SK-N-SH (cell line): ENCODE results near the gene CHID1. TPM values are rescaled to one million over a fixed set of nuclear protein-coding genes. Genes with fewer than 3 reads are reported as not detected.

Experiments used
- CTCF ChIA-PET: fragments of 300-600, 350-600 bp; formaldehyde crosslinking; extraction: SDS; loops from one replicate; lab custom pipeline; 2021; lab: Yijun Ruan, JAX
- POLR2A ChIA-PET: fragments of 350-600 bp; sonication (Branson Sonifier 250); formaldehyde crosslinking; extraction: SDS; loops from one replicate; lab custom pipeline; 2020; ENCODE audit warnings: antibody characterized with exemption, inconsistent platforms; lab: Yijun Ruan, JAX
- DNase-seq: peaks from one replicate; pipeline ENCODE4 v3.0.0; 2012
- H2AFZ ChIP-seq: fragments of 200-600 bp; sonication (generic); 2 replicates; pipeline ENCODE4 v1.8.1; 2016; ENCODE audit warnings: antibody characterized with exemption, mild to moderate bottlenecking, low read depth
- H3F3A ChIP-seq: fragments of 200-600 bp; sonication (generic); replicated peaks from 2 replicates; pipeline ENCODE3; 2016; ENCODE audit warnings: antibody characterized with exemption, mild to moderate bottlenecking; ENCODE audit not compliant: insufficient read depth
- H3K27ac ChIP-seq, 2 experiments: fragments of 200-500 bp in 1 of 2; fragments of 200-600 bp in 1 of 2; sonication (Bioruptor generic) in 1 of 2; sonication (generic), shearing (Covaris generic) in 1 of 2; 2 replicates each; pipeline versions ENCODE4 v1.5.1 to v1.6.1; 2014 to 2016; ENCODE audit warnings: low read depth in 2 of 2, inconsistent platforms in 1 of 2, low read length in 1 of 2, mild to moderate bottlenecking in 1 of 2, mixed read lengths in 1 of 2
- H3K27me3 ChIP-seq: fragments of 200-600 bp; sonication (generic), shearing (Covaris generic); 2 replicates; pipeline ENCODE4 v1.6.1; 2016; ENCODE audit warnings: mixed run types; ENCODE audit not compliant: insufficient read depth
- H3K36me3 ChIP-seq, 2 experiments: fragments of 200-500 bp in 1 of 2; fragments of 200-600 bp in 1 of 2; sonication (Bioruptor generic) in 1 of 2; sonication (generic) in 1 of 2; replicated peaks in 1 of 2; 2 replicates each; pipeline versions ENCODE3 to v1.5.1; 2014 to 2016; ENCODE audit warnings: low read length in 1 of 2, mild to moderate bottlenecking in 1 of 2; ENCODE audit not compliant: insufficient read depth in 2 of 2, control insufficient read depth in 1 of 2
- H3K4me1 ChIP-seq, 2 experiments: fragments of 200-500 bp in 1 of 2; fragments of 200-600 bp in 1 of 2; sonication (Bioruptor generic) in 1 of 2; sonication (generic), shearing (Covaris generic) in 1 of 2; 2 replicates each; pipeline versions ENCODE4 v1.5.1 to v1.6.1; 2014 to 2016; ENCODE audit warnings: low read depth in 1 of 2, low read length in 1 of 2, mixed run types in 1 of 2; ENCODE audit not compliant: insufficient read depth in 2 of 2, control insufficient read depth in 1 of 2
- H3K4me2 ChIP-seq: fragments of 200-600 bp; sonication (generic), shearing (Covaris generic); 2 replicates; pipeline ENCODE4 v1.6.1; 2017; ENCODE audit warnings: mixed run types
- H3K4me3 ChIP-seq, 2 experiments: fragments of 200-500 bp in 1 of 2; fragments of 200-600 bp in 1 of 2; sonication (Bioruptor generic) in 1 of 2; sonication (generic), shearing (Covaris generic) in 1 of 2; 2 replicates each; pipeline versions ENCODE4 v1.5.1 to v1.8.1; 2014 to 2016; ENCODE audit warnings: low read depth in 2 of 2, inconsistent platforms in 1 of 2, low read length in 1 of 2, mild to moderate bottlenecking in 1 of 2, mixed read lengths in 1 of 2, moderate library complexity in 1 of 2
- H3K79me2 ChIP-seq: fragments of 200-600 bp; sonication (generic); 2 replicates; pipeline ENCODE4 v1.8.1; 2017; ENCODE audit warnings: mild to moderate bottlenecking; ENCODE audit not compliant: insufficient read depth
- H3K9ac ChIP-seq: fragments of 200-600 bp; sonication (generic); 2 replicates; pipeline ENCODE4 v1.6.1; 2017; ENCODE audit warnings: mixed run types
- H3K9me2 ChIP-seq: fragments of 200-600 bp; sonication (generic); 2 replicates; pipeline ENCODE4 v1.6.1; 2017; ENCODE audit warnings: mixed run types
- H3K9me3 ChIP-seq: fragments of 200-600 bp; sonication (generic); 2 replicates; pipeline ENCODE4 v1.6.1; 2017; ENCODE audit warnings: mixed run types, mild to moderate bottlenecking, moderate library complexity
- H4K20me1 ChIP-seq: fragments of 200-600 bp; sonication (generic); 2 replicates; pipeline ENCODE4 v1.6.1; 2017; ENCODE audit warnings: mild to moderate bottlenecking, mixed run types; ENCODE audit not compliant: insufficient read depth
- EP300 ChIP-seq, 2 experiments: IDR thresholded peaks; 2 replicates each; pipeline versions ENCODE4 v1.4.0 to v1.6.1; 2012; ENCODE audit warnings: borderline replicate concordance in 1 of 2, low read depth in 1 of 2, low read length in 1 of 2
- FOSL2 ChIP-seq: IDR thresholded peaks from 2 replicates; pipeline ENCODE4 v1.4.0; 2012; ENCODE audit warnings: low read depth, mild to moderate bottlenecking, moderate library complexity, borderline replicate concordance
- FOXJ3 ChIP-seq: sonication (generic); formaldehyde crosslinking; IDR thresholded peaks from 2 replicates; pipeline ENCODE4 v1.5.1; 2020; ENCODE audit warnings: mild to moderate bottlenecking, missing genetic modification reagents
- GATA2 ChIP-seq: sonication (generic); formaldehyde crosslinking; IDR thresholded peaks from 2 replicates; pipeline ENCODE4 v1.5.0; 2020; ENCODE audit warnings: mild to moderate bottlenecking, missing genetic modification reagents
- POLR2AphosphoS5 ChIP-seq: IDR thresholded peaks from 2 replicates; pipeline ENCODE4 v1.6.1; 2012; ENCODE audit warnings: low read depth, low read length
- RCOR1 ChIP-seq: fragments of 150-350 bp; IDR thresholded peaks from 2 replicates; pipeline ENCODE4 v1.6.1; 2017; ENCODE audit warnings: antibody characterized with exemption, low read length
- SIN3A ChIP-seq: IDR thresholded peaks from 2 replicates; pipeline ENCODE4 v1.6.1; 2012; ENCODE audit warnings: low read depth, mild to moderate bottlenecking, low read length, moderate library complexity, borderline replicate concordance
- YY1 ChIP-seq: IDR thresholded peaks from 2 replicates; pipeline ENCODE4 v1.4.0; 2012; ENCODE audit warnings: low read depth, mild to moderate bottlenecking
- WGBS: methylation state at CpG from one replicate; pipeline ENCODE4 v1.1.6; 2017; ENCODE audit warnings: low lambda C conversion rate; 5-methylcytosine and 5-hydroxymethylcytosine counted together
- polyA plus RNA-seq, 3 experiments: library from polyadenylated mRNA; depleted of rRNA; stranded (reverse); fragments of >200 nt; gene quantifications; 2 replicates each; pipeline ENCODE4 v1.2.3, GENCODE V29; 2012
- TF ChIP-seq, protein P1 (sequence below): IDR thresholded peaks from 2 replicates; pipeline ENCODE4 v1.4.0; 2012; ENCODE audit warnings: low read depth, borderline replicate concordance

Gene CHID1
- polyA plus RNA-seq, 1 of the 3 experiments (the other 2 are of a cell fraction): 231 TPM

DNA sequence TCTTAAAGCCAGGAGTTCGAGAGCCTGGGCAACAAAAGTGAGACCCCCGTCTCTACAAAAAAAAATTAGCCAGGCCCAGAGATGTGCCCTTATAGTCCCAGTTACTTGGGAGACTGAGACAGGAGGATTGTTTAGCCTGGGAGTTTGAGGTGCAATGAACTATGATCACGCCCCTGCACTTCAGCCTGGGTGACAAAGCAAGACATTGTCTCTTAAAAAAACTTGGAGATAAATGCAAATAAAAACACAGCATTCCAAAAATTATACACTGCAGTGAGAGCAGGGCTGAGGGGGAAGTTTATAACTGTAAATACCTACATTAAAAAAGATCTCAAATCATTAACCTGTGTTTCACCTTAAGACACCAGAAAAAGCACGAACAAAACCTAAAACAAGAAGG is 37.1 kb upstream of the CHID1 start:
- no peak overlapping the region for H3K4me3 ChIP-seq
- no peaks in the 10 kb centered on the region for H3K9me2 ChIP-seq
- H2AFZ ChIP-seq: no peak overlapping the region
- CTCF ChIA-PET: interaction anchor here (1.0 to 1.4 kb wide), 2 partner anchors 100 to 104 kb away, joined by 3 read pairs; no protein-coding TSS in a partner anchor
- no peaks in the 10 kb centered on the region; the same call in 1 of the 2 replicates for H3K9me3 ChIP-seq
- peaks cover 0 to 19% of the 10 kb centered on the region in 2 experiments for H3K36me3 ChIP-seq
- 93% methylated on average over 4 of the region's 4 CpGs for WGBS
- H3K4me1 ChIP-seq: peaks cover under 1 to 8% of the 10 kb centered on the region in 2 experiments; a peak in 2 of 4 replicates
- no peak for TF ChIP-seq FOXJ3 (CRISPR knock-in tag)
- TF ChIP-seq, protein P1, sequence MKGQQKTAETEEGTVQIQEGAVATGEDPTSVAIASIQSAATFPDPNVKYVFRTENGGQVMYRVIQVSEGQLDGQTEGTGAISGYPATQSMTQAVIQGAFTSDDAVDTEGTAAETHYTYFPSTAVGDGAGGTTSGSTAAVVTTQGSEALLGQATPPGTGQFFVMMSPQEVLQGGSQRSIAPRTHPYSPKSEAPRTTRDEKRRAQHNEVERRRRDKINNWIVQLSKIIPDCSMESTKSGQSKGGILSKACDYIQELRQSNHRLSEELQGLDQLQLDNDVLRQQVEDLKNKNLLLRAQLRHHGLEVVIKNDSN: no peak
- TF ChIP-seq EP300 (IDR thresholded peaks at IDR 0.05; ENCODE audit: borderline replicate concordance in 1 of 2, low read depth in 1 of 2, low read length in 1 of 2): no peak
- TF ChIP-seq RCOR1: no peak
- no peak for TF ChIP-seq SIN3A
- TF ChIP-seq FOSL2: no peak
- no peak for TF ChIP-seq GATA2 (CRISPR knock-in tag)
- no peak for TF ChIP-seq POLR2AphosphoS5
- DNase-seq: no peak
- no peaks in the 10 kb centered on the region for H3K27me3 ChIP-seq
- H4K20me1 ChIP-seq: peaks cover 7% of the 10 kb centered on the region
- H3K27ac ChIP-seq: no peak overlapping the region
- H3K79me2 ChIP-seq: peaks cover 75% of the 10 kb centered on the region
- POLR2A ChIA-PET: no interaction called here
- no peaks in the 10 kb centered on the region for H3F3A ChIP-seq
- no peak overlapping the region for H3K4me2 ChIP-seq
- H3K9ac ChIP-seq: no peak overlapping the region

DNA sequence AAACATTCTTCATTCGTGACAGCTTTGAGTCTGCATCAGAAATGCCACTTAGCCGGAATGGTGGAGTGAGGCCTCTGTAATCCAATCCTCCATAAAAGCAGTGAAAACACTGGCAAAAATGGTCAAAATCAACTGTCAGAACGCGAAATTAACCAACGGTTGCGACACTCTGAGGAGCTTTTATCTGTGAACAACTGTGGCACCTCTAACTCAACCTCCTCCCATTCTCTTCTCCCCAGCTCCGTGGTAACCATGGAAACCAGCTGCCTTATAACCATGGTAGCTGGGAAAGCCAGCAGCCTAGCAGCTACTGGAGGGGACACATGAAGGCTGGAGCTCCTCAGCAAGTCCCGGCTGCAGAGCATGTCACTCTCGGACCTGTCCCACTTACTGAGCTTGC is 35.4 kb upstream of the CHID1 start:
- Histone ChIP-seq H3K9me2 (no peaks in the 10 kb centered on the region), H3F3A (no peaks in the 10 kb centered on the region), H3K4me1 (peaks cover 0 to 7% of the 10 kb centered on the region in 2 experiments; a peak in 2 of 4 replicates), H3K9ac (no peak overlapping the region), H3K4me3 (no peak overlapping the region), H3K36me3 (peaks cover 0 to 19% of the 10 kb centered on the region in 2 experiments)
- POLR2A ChIA-PET: interaction anchor here (1.0 to 1.4 kb wide), 2 partner anchors 10 to 14 kb away, joined by 3 read pairs; no protein-coding TSS in a partner anchor
- TF ChIP-seq, protein P1: no peak
- TF ChIP-seq YY1: no peak
- TF ChIP-seq, all 33 proteins: peak for 0
- Histone ChIP-seq H2AFZ (no peak overlapping the region), H3K27ac (no peak overlapping the region), H3K4me2 (no peak overlapping the region), H3K9me3 (no peaks in the 10 kb centered on the region; the same call in 1 of the 2 replicates), H4K20me1 (peaks cover 17% of the 10 kb centered on the region), H3K27me3 (no peaks in the 10 kb centered on the region), H3K79me2 (peaks cover 84% of the 10 kb centered on the region)
- CTCF ChIA-PET: interaction anchor here (0.8 to 1.8 kb wide), 2 partner anchors 10 to 105 kb away, joined by 3 to 7 read pairs; no protein-coding TSS in a partner anchor
- 84% methylated on average over 9 of the region's 9 CpGs for WGBS
- no peak for DNase-seq
